WTC11 (cell line): ENCODE data around the gene ZNF670. TPM values are rescaled to one million over a fixed set of nuclear protein-coding genes. Genes with fewer than 3 reads are reported as not detected.

ENCODE experiments used
- ATAC-seq: fragments of 200-7000 bp; cut with Tn5 transposase; 2 replicates; pipeline ENCODE4 v1.10.0; 2021; ENCODE audit warnings: mild to moderate bottlenecking, moderate library complexity
- CTCF ChIA-PET: fragments of 300-600 bp; sonication (Branson Sonifier 250); formaldehyde crosslinking; loops from one replicate; lab custom pipeline; 2021; ENCODE audit warnings: antibody characterized with exemption; lab: Charles Lee
- POLR2A ChIA-PET: fragments of 350-600 bp; sonication (Branson Sonifier 250); formaldehyde crosslinking; loops from one replicate; lab custom pipeline; 2021; ENCODE audit warnings: antibody characterized with exemption; lab: Charles Lee
- DNase-seq: peaks from one replicate; pipeline ENCODE4 v3.0.0; 2021; ENCODE audit warnings: low spot score
- H3K27ac Mint-ChIP-seq: 2 replicates; pipeline ENCODE4 v1.8.0; 2021; ENCODE audit warnings: mixed read lengths
- H3K27me3 Mint-ChIP-seq: 2 replicates; pipeline ENCODE4 v1.8.0; 2021; ENCODE audit warnings: low read depth, mild to moderate bottlenecking, moderate library complexity, mixed read lengths
- H3K36me3 Mint-ChIP-seq: 2 replicates; pipeline ENCODE4 v1.8.0; 2021; ENCODE audit warnings: mixed read lengths
- H3K4me1 Mint-ChIP-seq: 2 replicates; pipeline ENCODE4 v1.8.0; 2022; ENCODE audit warnings: mixed read lengths
- H3K4me3 Mint-ChIP-seq: 2 replicates; pipeline ENCODE4 v1.8.0; 2021; ENCODE audit warnings: mild to moderate bottlenecking, moderate library complexity, mixed read lengths
- H3K9me3 Mint-ChIP-seq: 2 replicates; pipeline ENCODE4 v1.8.0; 2021; ENCODE audit warnings: mixed read lengths
- AR ChIP-seq: fragments of 250-450 bp; sonication (Bioruptor Pico); IDR thresholded peaks from 2 replicates; pipeline ENCODE4 v1.9.0; 2021; ENCODE audit warnings: mild to moderate bottlenecking
- ATF3 ChIP-seq: sonication (generic); formaldehyde crosslinking; conservative IDR thresholded peaks from 2 replicates; pipeline ENCODE4 v1.8.1; 2022; ENCODE audit warnings: mild to moderate bottlenecking, missing genetic modification reagents
- ATF6 ChIP-seq: sonication (generic); formaldehyde crosslinking; IDR thresholded peaks from 2 replicates; pipeline ENCODE4 v1.8.1; 2023; ENCODE audit warnings: mild to moderate bottlenecking, missing genetic modification reagents
- CBFB ChIP-seq: sonication (generic); formaldehyde crosslinking; IDR thresholded peaks from 2 replicates; pipeline ENCODE4 v1.8.1; 2022; ENCODE audit warnings: mild to moderate bottlenecking, low read depth, missing genetic modification reagents
- CDX4 ChIP-seq: fragments of 250-450 bp; sonication (Bioruptor Pico); IDR thresholded peaks from 2 replicates; pipeline ENCODE4 v1.9.0; 2021; ENCODE audit warnings: moderate library complexity, mild to moderate bottlenecking, inconsistent platforms, borderline replicate concordance
- CREM ChIP-seq: sonication (generic); formaldehyde crosslinking; IDR thresholded peaks from 2 replicates; pipeline ENCODE4 v1.8.1; 2022; ENCODE audit warnings: mild to moderate bottlenecking, missing genetic modification reagents, moderate library complexity
- ELF4 ChIP-seq: sonication (generic); formaldehyde crosslinking; IDR thresholded peaks from 2 replicates; pipeline ENCODE4 v1.8.1; 2022; ENCODE audit warnings: low read depth, mild to moderate bottlenecking, moderate library complexity, missing genetic modification reagents
- FOXP1 ChIP-seq: sonication (generic); formaldehyde crosslinking; IDR thresholded peaks from 2 replicates; pipeline ENCODE4 v1.8.0; 2022; ENCODE audit warnings: missing genetic modification reagents, mild to moderate bottlenecking, moderate library complexity, borderline replicate concordance
- HMGA2 ChIP-seq: fragments of 250-450 bp; sonication (Bioruptor Pico); IDR thresholded peaks from 2 replicates; pipeline ENCODE4 v1.4.0; 2021; ENCODE audit warnings: mild to moderate bottlenecking, moderate library complexity
- IRF1 ChIP-seq: sonication (generic); formaldehyde crosslinking; IDR thresholded peaks from 2 replicates; pipeline ENCODE4 v1.8.0; 2023; ENCODE audit warnings: missing genetic modification reagents
- JUN ChIP-seq: sonication (generic); formaldehyde crosslinking; IDR thresholded peaks from 2 replicates; pipeline ENCODE4 v1.8.0; 2023; ENCODE audit warnings: mild to moderate bottlenecking, missing genetic modification reagents
- PREB ChIP-seq: sonication (generic); formaldehyde crosslinking; IDR thresholded peaks from 2 replicates; pipeline ENCODE4 v1.8.1; 2022; ENCODE audit warnings: mild to moderate bottlenecking, missing genetic modification reagents, moderate library complexity, borderline replicate concordance
- SMAD3 ChIP-seq: sonication (generic); formaldehyde crosslinking; IDR thresholded peaks from 2 replicates; pipeline ENCODE4 v1.8.0; 2022; ENCODE audit warnings: missing genetic modification reagents, mild to moderate bottlenecking, borderline replicate concordance
- ZBTB21 ChIP-seq: sonication (generic); formaldehyde crosslinking; IDR thresholded peaks from 2 replicates; pipeline ENCODE4 v1.8.1; 2023; ENCODE audit warnings: mild to moderate bottlenecking, missing genetic modification reagents, borderline replicate concordance
- ZMAT4 ChIP-seq: fragments of 250-450 bp; sonication (Bioruptor Pico); IDR thresholded peaks from 2 replicates; pipeline ENCODE4 v1.9.0; 2021; ENCODE audit warnings: mild to moderate bottlenecking
- ZNF396 ChIP-seq: fragments of 250-450 bp; sonication (Bioruptor Pico); IDR thresholded peaks from 2 replicates; pipeline ENCODE4 v1.8.0; 2021; ENCODE audit warnings: mild to moderate bottlenecking, moderate library complexity, borderline replicate concordance
- ZNF671 ChIP-seq: fragments of 250-450 bp; sonication (Bioruptor Pico); IDR thresholded peaks from 2 replicates; pipeline ENCODE4 v1.8.0; 2021; ENCODE audit warnings: mild to moderate bottlenecking
- total RNA-seq: library from RNA; stranded (reverse); gene quantifications from 3 replicates; pipeline ENCODE4 v1.2.3, GENCODE V29; 2021

Gene ZNF670
- total RNA-seq, 1 experiment from 2014 or later: 11.1 TPM

- no peaks in the 10 kb centered on the region; the same call in 1 of the 2 replicates for H3K36me3 Mint-ChIP-seq
- DNase-seq: no peak
- ChIA-PET POLR2A (no interaction called here), CTCF (no interaction called here)
- TF ChIP-seq ZBTB21 (CRISPR knock-in tag): no peak
- no peak for TF ChIP-seq CDX4 (CRISPR knock-in tag)
- TF ChIP-seq ATF3 (CRISPR knock-in tag): no peak
- TF ChIP-seq ATF6: no peak
- no peak for TF ChIP-seq ZNF671 (CRISPR knock-in tag)
- ATAC-seq: no peak
- H3K4me1 Mint-ChIP-seq: peaks cover 34% of the 10 kb centered on the region
- H3K27ac Mint-ChIP-seq: no peak overlapping the region
- no peaks in the 10 kb centered on the region for H3K9me3 Mint-ChIP-seq
- H3K27me3 Mint-ChIP-seq: peaks cover 43% of the 10 kb centered on the region
- no peak overlapping the region for H3K4me3 Mint-ChIP-seq
Measured at GRCh38 chr1:247107694-247108093, 29.1 kb upstream of the ZNF670 start.

GRCh38 chr1:247105966-247106365, 27.4 kb upstream of the ZNF670 start:
- Mint-ChIP-seq H3K27ac (peak overlapping the region; percentile 48; the same call in 1 of the 2 replicates), H3K4me1 (peaks cover 33% of the 10 kb centered on the region), H3K27me3 (peaks cover 37% of the 10 kb centered on the region)
- POLR2A ChIA-PET: no interaction called here
- DNase-seq: no peak
- ATAC-seq: no peak
- no peak for TF ChIP-seq CREM
- TF ChIP-seq ZNF396 (CRISPR knock-in tag): no peak
- TF ChIP-seq HMGA2 (CRISPR knock-in tag): no peak
- no peak for TF ChIP-seq CBFB (CRISPR knock-in tag)
- no peak for TF ChIP-seq PREB (CRISPR knock-in tag)
- TF ChIP-seq AR: no peak
- TF ChIP-seq ELF4 (CRISPR knock-in tag): no peak
- TF ChIP-seq ZMAT4 (CRISPR knock-in tag): no peak
- no peak for TF ChIP-seq IRF1 (CRISPR knock-in tag)
- no peak for TF ChIP-seq ZBTB21 (CRISPR knock-in tag)
- no peak for TF ChIP-seq SMAD3 (CRISPR knock-in tag)
- TF ChIP-seq FOXP1 (CRISPR knock-in tag): no peak
- no peak for TF ChIP-seq CDX4 (CRISPR knock-in tag)
- no peak for TF ChIP-seq JUN (CRISPR knock-in tag)
- TF ChIP-seq, all 79 proteins: peak for 0
- H3K9me3 Mint-ChIP-seq: peaks cover 1% of the 10 kb centered on the region; the same call in 1 of the 2 replicates
- H3K4me3 Mint-ChIP-seq: peak overlapping the region; percentile 4
- CTCF ChIA-PET: interaction anchor here (1.5 kb wide), 1 partner anchor 13 kb away, joined by 5 read pairs; no protein-coding TSS in a partner anchor
- peaks cover 16% of the 10 kb centered on the region for H3K36me3 Mint-ChIP-seq
